Glutamatergic neuron (in vitro differentiated cells): ENCODE data around the gene PHC3. TPM values are rescaled to one million over a fixed set of nuclear protein-coding genes. Genes with fewer than 3 reads are reported as not detected.

Experiments
- DNase-seq: peaks from one replicate; pipeline ENCODE4 v3.0.0; 2022
- H3K27ac Mint-ChIP-seq: one replicate; pipeline ENCODE4 v1.8.0; 2020; ENCODE audit warnings: mild to moderate bottlenecking, mixed read lengths, inconsistent platforms; ENCODE audit not compliant: unreplicated experiment
- H3K27me3 Mint-ChIP-seq: one replicate; pipeline ENCODE4 v1.8.0; 2020; ENCODE audit warnings: mild to moderate bottlenecking, moderate library complexity, mixed read lengths, inconsistent platforms; ENCODE audit not compliant: unreplicated experiment
- H3K36me3 Mint-ChIP-seq: one replicate; pipeline ENCODE4 v1.8.0; 2020; ENCODE audit warnings: mild to moderate bottlenecking, mixed read lengths, inconsistent platforms; ENCODE audit not compliant: unreplicated experiment
- H3K4me1 Mint-ChIP-seq: one replicate; pipeline ENCODE4 v1.8.0; 2020; ENCODE audit warnings: mild to moderate bottlenecking, low read depth, mixed read lengths, inconsistent platforms; ENCODE audit not compliant: unreplicated experiment
- H3K4me3 Mint-ChIP-seq: one replicate; pipeline ENCODE4 v1.8.0; 2020; ENCODE audit warnings: mild to moderate bottlenecking, mixed read lengths, inconsistent platforms; ENCODE audit not compliant: unreplicated experiment
- H3K9me3 Mint-ChIP-seq: one replicate; pipeline ENCODE4 v1.8.0; 2020; ENCODE audit warnings: mild to moderate bottlenecking, moderate library complexity, mixed read lengths, inconsistent platforms; ENCODE audit not compliant: unreplicated experiment
- CTCF ChIP-seq: fragments of 200-600 bp; sonication (generic); IDR thresholded peaks from one replicate; pipeline ENCODE4 v1.5.0; 2021; ENCODE audit not compliant: partially characterized antibody, unreplicated experiment
- total RNA-seq: library from RNA; stranded (reverse); fragmentation: NEBNext Ultra II Directional; extraction: Animal tissue kit (Norgen Biotek cat#: 25700); gene quantifications from one replicate; pipeline ENCODE4 v1.2.1, GENCODE V29; 2021; ENCODE audit not compliant: unreplicated experiment

The PHC3 gene
- total RNA-seq, 1 donor from 2014 or later: 31.9 TPM

- Mint-ChIP-seq H3K27me3 (no peaks in the 10 kb centered on the region), H3K9me3 (no peaks in the 10 kb centered on the region), H3K27ac (no peak overlapping the region), H3K36me3 (no peaks in the 10 kb centered on the region), H3K4me1 (no peaks in the 10 kb centered on the region), H3K4me3 (no peak overlapping the region)
- no peak for TF ChIP-seq CTCF
- no peak for DNase-seq
Measured at GRCh38 chr3:170095771-170096170, 85.8 kb downstream of the PHC3 start.

GRCh38 chr3:170092907-170093306 lies 88.6 kb downstream of the PHC3 start:
- Mint-ChIP-seq H3K4me1 (no peaks in the 10 kb centered on the region), H3K27ac (no peak overlapping the region), H3K36me3 (no peaks in the 10 kb centered on the region), H3K27me3 (no peaks in the 10 kb centered on the region), H3K9me3 (no peaks in the 10 kb centered on the region), H3K4me3 (no peak overlapping the region)
- no peak for DNase-seq
- TF ChIP-seq CTCF: no peak

- Mint-ChIP-seq H3K27me3 (no peaks in the 10 kb centered on the region), H3K4me1 (no peaks in the 10 kb centered on the region), H3K27ac (no peak overlapping the region), H3K36me3 (no peaks in the 10 kb centered on the region), H3K4me3 (no peak overlapping the region), H3K9me3 (no peaks in the 10 kb centered on the region)
- TF ChIP-seq CTCF: no peak
- no peak for DNase-seq
Measured at GRCh38 chr3:170090601-170090981, 90.9 kb downstream of the PHC3 start.

- Mint-ChIP-seq H3K27me3 (no peaks in the 10 kb centered on the region), H3K27ac (no peak overlapping the region), H3K4me3 (no peak overlapping the region), H3K4me1 (no peaks in the 10 kb centered on the region), H3K9me3 (no peaks in the 10 kb centered on the region), H3K36me3 (no peaks in the 10 kb centered on the region)
- TF ChIP-seq CTCF: no peak
- no peak for DNase-seq
Measured at GRCh38 chr3:170089862-170090600, 91.5 kb downstream of the PHC3 start.

GRCh38 chr3:170085396-170085795 lies 96.1 kb downstream of the PHC3 start:
- Mint-ChIP-seq H3K4me3 (no peak overlapping the region), H3K36me3 (no peaks in the 10 kb centered on the region), H3K27ac (no peak overlapping the region), H3K27me3 (no peaks in the 10 kb centered on the region), H3K9me3 (no peaks in the 10 kb centered on the region), H3K4me1 (no peaks in the 10 kb centered on the region)
- no peak for DNase-seq
- TF ChIP-seq CTCF: no peak
